ENCODE results near the gene TUBB4B. TPM values are rescaled to one million over a fixed set of nuclear protein-coding genes. Genes with fewer than 3 reads are reported as not detected.

The TUBB4B gene
- total RNA-seq, 1 experiment from 2014 or later: 714 TPM

GRCh38 chr9:137250329-137251193 lies 9.5 kb downstream of the TUBB4B start:
- POLR2A ChIA-PET (ENCODE audit: low non-redundant PET): no interaction called here
- intact Hi-C loops (cut with micrococcal nuclease; ENCODE audit: unreplicated experiment): no loop called here

GRCh38 chr9:137251194-137251461 lies 10.0 kb downstream of the TUBB4B start, which contains the start of gene STPG3:
STPG3 (plus strand) TSS chr9:137251286; CDS start chr9:137251287, 1 bp downstream.
- ChIA-PET POLR2A (ENCODE audit: low non-redundant PET) (no interaction called here), CTCF (no interaction called here)
- H3K4me3 ChIP-seq (ENCODE audit: low read depth, low read length, poor library complexity, severe bottlenecking): no peak within 1 kb of the TSS
- no peaks in the 10 kb centered on the region for H3K9me3 ChIP-seq (ENCODE audit: low read depth, low read length, poor library complexity, severe bottlenecking)
- no peak for TF ChIP-seq EZH2 (IDR thresholded peaks at IDR 0.05; ENCODE audit: borderline replicate concordance, low read depth, low read length, poor library complexity, severe bottlenecking)
- TF ChIP-seq, protein P1, sequence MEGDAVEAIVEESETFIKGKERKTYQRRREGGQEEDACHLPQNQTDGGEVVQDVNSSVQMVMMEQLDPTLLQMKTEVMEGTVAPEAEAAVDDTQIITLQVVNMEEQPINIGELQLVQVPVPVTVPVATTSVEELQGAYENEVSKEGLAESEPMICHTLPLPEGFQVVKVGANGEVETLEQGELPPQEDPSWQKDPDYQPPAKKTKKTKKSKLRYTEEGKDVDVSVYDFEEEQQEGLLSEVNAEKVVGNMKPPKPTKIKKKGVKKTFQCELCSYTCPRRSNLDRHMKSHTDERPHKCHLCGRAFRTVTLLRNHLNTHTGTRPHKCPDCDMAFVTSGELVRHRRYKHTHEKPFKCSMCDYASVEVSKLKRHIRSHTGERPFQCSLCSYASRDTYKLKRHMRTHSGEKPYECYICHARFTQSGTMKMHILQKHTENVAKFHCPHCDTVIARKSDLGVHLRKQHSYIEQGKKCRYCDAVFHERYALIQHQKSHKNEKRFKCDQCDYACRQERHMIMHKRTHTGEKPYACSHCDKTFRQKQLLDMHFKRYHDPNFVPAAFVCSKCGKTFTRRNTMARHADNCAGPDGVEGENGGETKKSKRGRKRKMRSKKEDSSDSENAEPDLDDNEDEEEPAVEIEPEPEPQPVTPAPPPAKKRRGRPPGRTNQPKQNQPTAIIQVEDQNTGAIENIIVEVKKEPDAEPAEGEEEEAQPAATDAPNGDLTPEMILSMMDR (conservative IDR thresholded peaks at IDR 0.05; ENCODE audit: low read depth, low read length): no peak
- peaks cover 9% of the 10 kb centered on the region for H3K4me1 ChIP-seq (ENCODE audit: insufficient read depth, low read length, poor library complexity, severe bottlenecking)
- H3K36me3 ChIP-seq (ENCODE audit: insufficient read depth, low read length, poor library complexity, severe bottlenecking): peaks cover under 1% of the 10 kb centered on the region
- DNase-seq (ENCODE audit: low spot score): no peak
- no TSS peak for BruUV-seq (replicated peaks)
- no peaks in the 10 kb centered on the region for H3K27me3 ChIP-seq (replicated peaks; ENCODE audit: insufficient read depth, low read depth, low read length, poor library complexity)
- intact Hi-C loops (cut with micrococcal nuclease; ENCODE audit: unreplicated experiment): no loop called here
- no peak within 1 kb of the TSS for H3K27ac ChIP-seq (ENCODE audit: low read depth, low read length, poor library complexity, severe bottlenecking)

More at GRCh38 chr9:137250329-137251193, 9.5 kb downstream of the TUBB4B start:
- Histone ChIP-seq H3K27me3 (replicated peaks; ENCODE audit: insufficient read depth, low read depth, low read length, poor library complexity) (no peaks in the 10 kb centered on the region), H3K36me3 (ENCODE audit: insufficient read depth, low read length, poor library complexity, severe bottlenecking) (no peaks in the 10 kb centered on the region), H3K27ac (ENCODE audit: low read depth, low read length, poor library complexity, severe bottlenecking) (no peak overlapping the region), H3K4me1 (ENCODE audit: insufficient read depth, low read length, poor library complexity, severe bottlenecking) (peaks cover 6% of the 10 kb centered on the region), H3K4me3 (ENCODE audit: low read depth, low read length, poor library complexity, severe bottlenecking) (no peak overlapping the region), H3K9me3 (ENCODE audit: low read depth, low read length, poor library complexity, severe bottlenecking) (no peaks in the 10 kb centered on the region)
- CTCF ChIA-PET: no interaction called here
- BruUV-seq (replicated peaks): no TSS peak
- DNase-seq (ENCODE audit: low spot score): no peak
- TF ChIP-seq EZH2 (IDR thresholded peaks at IDR 0.05; ENCODE audit: borderline replicate concordance, low read depth, low read length, poor library complexity, severe bottlenecking): no peak
- TF ChIP-seq, protein P1 (conservative IDR thresholded peaks at IDR 0.05; ENCODE audit: low read depth, low read length): no peak

DNA sequence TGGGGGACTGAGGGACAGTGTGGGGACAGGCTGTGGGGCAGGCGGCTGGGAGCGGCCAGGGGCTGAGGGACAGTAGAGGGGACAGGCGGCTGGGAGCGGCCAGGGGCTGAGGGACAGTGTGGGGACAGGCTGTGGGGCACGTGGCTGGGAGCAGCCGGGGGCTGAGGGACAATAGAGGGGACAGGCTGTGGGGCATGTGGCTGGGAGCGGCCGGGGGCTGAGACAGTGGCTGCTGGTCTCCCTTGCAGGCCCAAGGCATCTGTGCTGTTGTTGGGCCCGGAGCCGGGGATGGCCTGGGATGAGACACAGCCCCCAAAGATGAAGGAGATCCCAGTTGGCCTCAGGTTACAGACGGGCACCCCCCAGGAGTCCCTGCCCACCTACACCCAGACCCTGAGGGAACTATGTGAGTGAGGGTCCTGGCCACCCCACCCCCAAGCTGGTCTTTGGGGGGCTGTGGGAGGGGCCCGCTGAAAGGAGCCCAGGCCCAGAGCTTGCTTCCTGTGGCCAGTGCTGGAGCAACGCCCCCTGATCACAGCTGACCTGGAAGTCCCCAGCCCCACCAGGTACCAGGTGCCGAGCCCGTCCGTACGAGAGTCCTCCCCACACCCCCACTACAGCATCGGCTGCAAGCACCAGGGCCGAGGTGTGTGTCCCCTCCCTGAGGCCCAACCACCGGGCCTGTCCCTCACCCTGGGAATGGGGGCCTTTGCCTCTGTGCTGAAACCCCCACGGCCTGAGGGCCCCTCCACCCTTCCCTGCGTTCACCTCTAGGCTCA lies 10.6 kb downstream of the TUBB4B start:
- no TSS peak for BruUV-seq (replicated peaks)
- POLR2A ChIA-PET (ENCODE audit: low non-redundant PET): no interaction called here
- intact Hi-C loops (cut with micrococcal nuclease; ENCODE audit: unreplicated experiment): no loop called here
- TF ChIP-seq, protein P1 (conservative IDR thresholded peaks at IDR 0.05; ENCODE audit: low read depth, low read length): no peak
- TF ChIP-seq EZH2 (IDR thresholded peaks at IDR 0.05; ENCODE audit: borderline replicate concordance, low read depth, low read length, poor library complexity, severe bottlenecking): no peak
- no peak overlapping the region for H3K27ac ChIP-seq (ENCODE audit: low read depth, low read length, poor library complexity, severe bottlenecking)
- no peak for DNase-seq (ENCODE audit: low spot score)
- no peaks in the 10 kb centered on the region for H3K27me3 ChIP-seq (replicated peaks; ENCODE audit: insufficient read depth, low read depth, low read length, poor library complexity)
- H3K4me3 ChIP-seq (ENCODE audit: low read depth, low read length, poor library complexity, severe bottlenecking): no peak overlapping the region
- H3K4me1 ChIP-seq (ENCODE audit: insufficient read depth, low read length, poor library complexity, severe bottlenecking): peaks cover 15% of the 10 kb centered on the region
- peaks cover 6% of the 10 kb centered on the region for H3K36me3 ChIP-seq (ENCODE audit: insufficient read depth, low read length, poor library complexity, severe bottlenecking)
- H3K9me3 ChIP-seq (ENCODE audit: low read depth, low read length, poor library complexity, severe bottlenecking): no peaks in the 10 kb centered on the region
- CTCF ChIA-PET: no interaction called here
